Transverse colon (tissue), 4 donors: ENCODE measurements around the gene FAM20A.

Experiments
- EP300 ChIP-seq: sonication (generic); formaldehyde crosslinking; IDR thresholded peaks from one replicate; pipeline ENCODE4 v1.6.1; 2017; ENCODE audit warnings: antibody characterized with exemption, low read depth
- POLR2A ChIP-seq: fragments of 450-650 bp; IDR thresholded peaks from one replicate; pipeline ENCODE4 v1.6.1; 2016; ENCODE audit warnings: antibody characterized with exemption, mild to moderate bottlenecking, moderate library complexity
- POLR2AphosphoS5 ChIP-seq, 3 donors: sonication (generic); formaldehyde crosslinking; IDR thresholded peaks; one replicate each; pipeline ENCODE4 v1.6.1; 2016; ENCODE audit warnings: antibody characterized with exemption in 3 of 3
- TF ChIP-seq, protein P1 (sequence below), 5 experiments: fragments of 200-600 bp in 3 of 5; fragments of 450-650 bp in 2 of 5; sonication (generic) in 3 of 5; IDR thresholded peaks; 1 replicate in 2 of 5; 2 replicates in 3 of 5; pipeline ENCODE4 v1.5.1; 2016 to 2017; ENCODE audit warnings: antibody characterized with exemption in 5 of 5, inconsistent platforms in 3 of 5, mild to moderate bottlenecking in 2 of 5, moderate library complexity in 1 of 5

- TF ChIP-seq POLR2A, result no peak
- TF ChIP-seq POLR2AphosphoS5 (IDR thresholded peaks at IDR 0.05), result no peak
- no peak for TF ChIP-seq EP300
- TF ChIP-seq, protein P1, sequence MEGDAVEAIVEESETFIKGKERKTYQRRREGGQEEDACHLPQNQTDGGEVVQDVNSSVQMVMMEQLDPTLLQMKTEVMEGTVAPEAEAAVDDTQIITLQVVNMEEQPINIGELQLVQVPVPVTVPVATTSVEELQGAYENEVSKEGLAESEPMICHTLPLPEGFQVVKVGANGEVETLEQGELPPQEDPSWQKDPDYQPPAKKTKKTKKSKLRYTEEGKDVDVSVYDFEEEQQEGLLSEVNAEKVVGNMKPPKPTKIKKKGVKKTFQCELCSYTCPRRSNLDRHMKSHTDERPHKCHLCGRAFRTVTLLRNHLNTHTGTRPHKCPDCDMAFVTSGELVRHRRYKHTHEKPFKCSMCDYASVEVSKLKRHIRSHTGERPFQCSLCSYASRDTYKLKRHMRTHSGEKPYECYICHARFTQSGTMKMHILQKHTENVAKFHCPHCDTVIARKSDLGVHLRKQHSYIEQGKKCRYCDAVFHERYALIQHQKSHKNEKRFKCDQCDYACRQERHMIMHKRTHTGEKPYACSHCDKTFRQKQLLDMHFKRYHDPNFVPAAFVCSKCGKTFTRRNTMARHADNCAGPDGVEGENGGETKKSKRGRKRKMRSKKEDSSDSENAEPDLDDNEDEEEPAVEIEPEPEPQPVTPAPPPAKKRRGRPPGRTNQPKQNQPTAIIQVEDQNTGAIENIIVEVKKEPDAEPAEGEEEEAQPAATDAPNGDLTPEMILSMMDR (IDR thresholded peaks at IDR 0.05), result no peak
These were observed 3.1 kb downstream of the FAM20A start for GRCh38 chr17:68598074-68598473.
